ENCODE data around the gene MVB12B.

DNA sequence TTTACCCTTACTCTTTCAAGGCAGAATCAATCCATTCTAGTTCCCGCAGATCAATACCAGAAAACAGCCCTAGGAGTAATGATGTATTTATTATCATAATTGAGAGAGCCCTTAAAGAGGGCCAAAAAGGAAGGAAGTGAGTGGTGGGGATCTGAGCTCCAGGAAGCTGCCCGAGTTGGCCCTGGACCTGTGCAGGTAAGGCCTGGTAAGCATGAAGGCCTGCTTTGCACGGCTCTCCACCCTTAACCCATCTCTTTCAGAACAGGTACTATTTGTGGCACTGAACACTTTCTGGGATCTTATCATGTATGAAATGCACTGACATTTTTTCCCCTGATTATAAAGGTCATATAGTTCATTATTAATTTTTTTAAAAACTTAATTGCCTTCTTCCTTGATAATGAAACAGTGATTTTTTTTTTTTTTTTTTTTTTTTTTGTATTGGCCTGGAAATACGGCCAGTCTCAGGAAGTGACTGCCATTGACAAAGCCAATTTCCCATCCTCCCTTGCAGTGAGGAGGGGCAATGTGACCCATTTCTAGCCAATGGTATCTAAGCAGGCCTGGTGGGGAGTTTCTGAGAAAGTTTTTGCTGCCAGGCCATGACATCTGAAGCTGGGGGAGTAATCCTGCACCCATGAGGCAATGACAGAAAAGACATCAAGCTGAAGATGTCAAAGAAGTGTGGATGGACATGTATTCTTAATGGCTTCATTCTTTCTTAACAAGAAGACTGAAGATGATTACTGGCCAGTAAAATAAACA lies 6.3 kb upstream of the MVB12B start:
- TF ChIP-seq, protein P1, sequence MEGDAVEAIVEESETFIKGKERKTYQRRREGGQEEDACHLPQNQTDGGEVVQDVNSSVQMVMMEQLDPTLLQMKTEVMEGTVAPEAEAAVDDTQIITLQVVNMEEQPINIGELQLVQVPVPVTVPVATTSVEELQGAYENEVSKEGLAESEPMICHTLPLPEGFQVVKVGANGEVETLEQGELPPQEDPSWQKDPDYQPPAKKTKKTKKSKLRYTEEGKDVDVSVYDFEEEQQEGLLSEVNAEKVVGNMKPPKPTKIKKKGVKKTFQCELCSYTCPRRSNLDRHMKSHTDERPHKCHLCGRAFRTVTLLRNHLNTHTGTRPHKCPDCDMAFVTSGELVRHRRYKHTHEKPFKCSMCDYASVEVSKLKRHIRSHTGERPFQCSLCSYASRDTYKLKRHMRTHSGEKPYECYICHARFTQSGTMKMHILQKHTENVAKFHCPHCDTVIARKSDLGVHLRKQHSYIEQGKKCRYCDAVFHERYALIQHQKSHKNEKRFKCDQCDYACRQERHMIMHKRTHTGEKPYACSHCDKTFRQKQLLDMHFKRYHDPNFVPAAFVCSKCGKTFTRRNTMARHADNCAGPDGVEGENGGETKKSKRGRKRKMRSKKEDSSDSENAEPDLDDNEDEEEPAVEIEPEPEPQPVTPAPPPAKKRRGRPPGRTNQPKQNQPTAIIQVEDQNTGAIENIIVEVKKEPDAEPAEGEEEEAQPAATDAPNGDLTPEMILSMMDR (conservative IDR thresholded peaks at IDR 0.05; ENCODE audit: low read length), result no peak
- TF ChIP-seq EZH2phosphoT487 (IDR thresholded peaks at IDR 0.05; ENCODE audit: borderline replicate concordance), result no peak

Data from Loucy (cell line).